GM18502 (cell line): Measurements from ENCODE around the gene PCCB.
"Not testable (repeated sequence)": the region's sequence is repeated elsewhere in the genome, so short reads cannot be mapped to it uniquely, and the experiment has no call there.

Experiments used
- ATAC-seq: cut with Tn5 transposase; IDR thresholded peaks from one replicate; pipeline ENCODE4 v1.9.1; 2021; ENCODE audit warnings: mild to moderate bottlenecking; ENCODE audit not compliant: unreplicated experiment, poor library complexity

PCCB gene

DNA sequence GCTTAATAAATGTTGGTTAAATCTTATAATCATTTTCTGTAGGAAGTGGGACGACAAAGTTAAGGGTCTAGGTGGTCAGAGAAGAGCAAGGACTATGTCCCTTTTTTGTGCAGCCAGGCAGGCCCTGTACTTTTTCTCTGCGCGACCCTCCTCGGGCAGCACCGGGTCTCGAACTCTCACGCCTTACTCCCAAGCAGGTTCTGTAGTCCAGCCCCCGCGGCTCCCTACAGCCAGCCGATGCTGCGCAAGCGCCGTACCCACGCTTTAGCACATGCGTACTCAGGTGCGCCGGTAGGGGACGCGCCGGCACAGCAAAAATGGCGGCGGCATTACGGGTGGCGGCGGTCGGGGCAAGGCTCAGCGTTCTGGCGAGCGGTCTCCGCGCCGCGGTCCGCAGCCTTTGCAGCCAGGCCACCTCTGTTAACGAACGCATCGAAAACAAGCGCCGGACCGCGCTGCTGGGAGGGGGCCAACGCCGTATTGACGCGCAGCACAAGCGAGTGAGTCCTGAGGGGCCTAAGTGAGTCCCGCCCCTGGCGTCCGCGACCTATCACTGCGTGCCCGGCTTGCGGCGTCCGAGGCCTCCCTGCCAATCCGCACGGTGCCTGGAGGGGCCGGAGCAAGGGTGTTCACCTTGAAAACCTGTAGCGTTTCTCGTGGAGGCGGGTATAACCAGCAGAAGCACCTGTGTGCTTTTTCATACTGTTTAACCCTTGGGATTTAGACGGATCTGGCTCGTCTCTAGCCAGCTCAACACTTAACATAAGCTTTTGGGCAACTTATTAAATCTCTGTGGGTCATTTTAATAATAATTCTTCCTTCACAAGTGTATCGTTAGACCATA is at the start of gene PCCB:
TSS of gene PCCB (plus strand) at position 282 of the 844 bp plus-strand sequence. CDS start at position 318, 36 bp downstream.
- peak; percentile 98 for ATAC-seq

DNA sequence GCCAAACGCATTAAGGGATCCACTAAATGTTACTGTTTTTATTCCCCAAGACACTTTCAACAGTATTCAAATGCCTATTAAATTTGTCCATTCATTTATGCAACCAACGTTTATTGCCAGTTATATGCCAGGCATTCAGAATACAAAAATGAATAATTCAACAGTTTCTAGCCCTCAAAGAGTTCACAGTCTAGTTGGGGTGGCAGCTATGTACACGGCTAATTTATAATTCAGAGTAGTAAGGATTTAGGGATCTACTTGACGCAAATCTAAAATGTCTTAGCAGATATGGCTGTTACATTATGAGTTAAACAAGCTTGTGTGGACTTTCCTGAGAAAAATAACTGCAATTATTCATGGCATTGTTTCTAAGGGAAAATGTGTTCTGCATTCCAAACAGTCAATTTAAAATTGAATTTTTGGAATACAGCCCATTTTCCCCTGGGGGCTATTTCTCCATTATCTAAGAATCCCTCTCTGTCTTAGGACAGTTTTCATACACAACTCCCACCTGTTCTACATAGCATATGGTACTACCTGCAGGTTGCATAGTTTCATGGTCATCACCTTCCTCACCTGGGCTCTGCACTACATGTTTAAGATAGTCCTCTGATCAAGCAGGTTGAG is 42.5 kb upstream of the PCCB start:
- no peak for ATAC-seq

DNA sequence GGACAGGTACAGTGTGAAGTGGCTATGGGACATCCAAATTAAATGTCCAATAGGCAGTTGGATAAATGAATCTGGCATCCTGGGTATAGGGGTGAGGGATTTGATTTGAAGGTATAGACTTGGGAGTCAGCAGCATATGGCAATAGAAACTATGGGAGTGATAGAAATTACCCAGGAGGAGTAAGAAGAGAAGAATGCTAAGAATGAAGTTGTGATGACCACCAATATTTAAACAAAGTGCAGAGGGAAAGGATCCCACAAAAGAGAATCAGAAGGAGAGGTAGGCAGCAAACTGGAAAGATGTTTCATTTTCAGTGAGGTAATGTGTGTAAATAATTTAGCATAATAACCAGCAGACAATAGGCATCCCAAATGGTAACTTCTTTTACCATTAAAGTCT is 40.2 kb upstream of the PCCB start:
- no peak for ATAC-seq

DNA sequence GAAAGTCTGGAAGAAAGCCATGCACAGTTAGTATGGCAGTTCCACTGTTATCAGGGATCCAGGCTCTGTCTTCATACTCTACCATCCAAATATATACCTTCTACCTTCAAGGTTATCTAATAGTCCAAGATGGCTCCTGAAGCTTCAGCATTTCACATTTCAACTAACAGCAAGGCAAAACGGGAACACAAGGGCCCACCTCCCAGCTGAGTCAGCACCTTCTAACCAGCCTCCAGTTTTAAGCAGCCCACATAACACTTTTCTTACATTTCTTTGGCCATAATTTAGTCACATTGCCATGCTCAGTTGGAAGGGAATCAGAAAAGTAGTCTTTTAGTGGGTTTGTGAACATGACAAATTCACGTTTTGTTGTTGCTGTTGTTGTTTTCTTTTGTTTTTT is 38.6 kb upstream of the PCCB start:
- no peak for ATAC-seq

DNA sequence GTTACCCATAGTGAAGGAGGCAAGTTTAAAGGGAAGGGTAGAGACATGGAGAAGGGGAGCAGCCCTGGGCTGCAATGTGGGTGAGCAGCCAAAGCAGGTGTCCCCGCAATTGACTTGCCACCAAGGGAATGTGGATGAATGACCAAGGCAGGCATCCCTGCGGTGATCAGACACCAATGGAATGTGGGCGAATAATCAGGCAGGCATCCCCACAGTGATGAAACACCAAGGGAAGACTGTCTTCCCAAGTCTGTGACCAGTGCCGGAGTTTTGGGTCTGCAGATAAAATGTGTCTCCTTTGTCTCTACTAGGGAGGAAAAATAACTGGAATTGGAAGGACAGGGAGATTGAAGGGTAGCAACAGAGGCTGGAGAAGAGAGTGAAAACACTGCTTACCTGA is 27.4 kb upstream of the PCCB start:
- ATAC-seq: not testable (repeated sequence)

DNA sequence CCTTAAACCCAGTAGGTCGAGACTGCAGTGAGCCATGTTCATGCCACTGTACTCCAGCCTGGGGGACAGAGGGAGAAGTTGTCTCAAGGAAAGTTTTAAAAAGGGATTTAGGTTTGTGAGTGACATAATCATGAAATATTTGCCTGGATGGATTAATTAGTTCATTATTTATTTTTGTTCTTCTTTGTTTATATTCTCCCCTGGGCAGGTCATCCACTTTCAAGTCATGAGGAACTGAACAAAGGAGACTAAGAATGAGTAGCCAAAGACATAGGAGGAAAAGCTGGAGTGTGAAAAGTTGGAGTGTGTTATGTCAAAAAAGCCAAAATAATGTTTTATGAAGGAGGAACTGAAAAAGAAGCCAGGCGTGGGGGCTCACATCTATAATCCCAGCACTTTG is 17.7 kb upstream of the PCCB start:
- no peak for ATAC-seq

DNA sequence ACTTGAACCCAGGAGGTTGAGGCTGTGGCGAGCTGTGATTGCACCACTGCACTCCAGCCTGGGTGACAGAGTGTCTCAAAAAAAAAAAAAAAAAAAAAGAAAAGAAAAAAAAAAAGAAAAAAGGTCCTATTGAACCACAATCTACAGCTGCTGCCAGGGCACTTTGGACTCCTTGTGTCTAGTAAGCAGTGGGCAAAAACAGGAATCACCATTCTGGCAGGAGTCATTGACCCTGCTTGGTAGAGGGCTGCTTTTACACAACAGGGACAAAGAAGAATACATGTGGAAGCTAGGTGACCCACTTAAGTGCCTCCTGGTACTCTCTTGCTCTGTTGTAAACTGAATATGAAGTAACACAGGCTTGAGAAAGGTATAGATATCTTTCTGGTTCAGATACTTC is 14.6 kb upstream of the PCCB start:
- ATAC-seq: no peak

DNA sequence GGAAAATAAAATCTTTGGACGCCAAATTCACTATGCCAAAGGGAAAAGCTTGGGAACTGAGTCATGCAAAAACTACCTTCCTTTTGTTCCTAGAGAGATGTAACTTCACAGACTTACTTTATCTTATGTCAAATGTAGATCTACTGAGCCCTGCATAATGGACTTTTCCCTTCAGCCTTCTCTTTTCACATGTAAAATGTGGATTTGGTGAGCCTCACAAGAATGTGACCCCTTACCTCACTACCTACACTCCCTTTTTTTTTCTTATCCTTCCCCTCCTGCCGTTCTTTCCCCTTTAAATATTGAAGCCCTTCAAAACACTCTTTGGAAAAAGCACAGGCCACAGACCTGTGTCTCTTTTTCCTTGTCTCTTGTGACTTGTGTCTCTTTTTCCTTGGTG is 14.0 kb upstream of the PCCB start:
- ATAC-seq: no peak

DNA sequence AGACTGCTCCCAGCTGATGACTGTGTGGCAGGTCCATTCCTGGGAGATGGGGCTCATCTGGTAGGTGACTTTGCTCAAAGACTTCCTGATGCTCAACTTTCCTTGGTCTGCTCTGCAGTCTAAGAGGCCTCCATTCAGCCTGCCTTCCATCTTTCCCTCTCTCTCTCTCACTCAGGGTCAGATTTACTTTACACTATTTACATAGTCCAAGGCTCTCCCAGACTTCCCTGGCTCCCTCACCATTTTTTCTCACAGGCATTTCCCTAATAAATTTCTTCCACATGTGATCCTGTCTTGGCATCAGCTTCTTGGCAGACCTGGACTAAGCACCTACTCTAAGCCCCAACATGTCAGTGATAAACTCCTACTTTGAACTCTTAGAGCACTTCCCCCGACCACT is 13.0 kb upstream of the PCCB start:
- no peak for ATAC-seq

DNA sequence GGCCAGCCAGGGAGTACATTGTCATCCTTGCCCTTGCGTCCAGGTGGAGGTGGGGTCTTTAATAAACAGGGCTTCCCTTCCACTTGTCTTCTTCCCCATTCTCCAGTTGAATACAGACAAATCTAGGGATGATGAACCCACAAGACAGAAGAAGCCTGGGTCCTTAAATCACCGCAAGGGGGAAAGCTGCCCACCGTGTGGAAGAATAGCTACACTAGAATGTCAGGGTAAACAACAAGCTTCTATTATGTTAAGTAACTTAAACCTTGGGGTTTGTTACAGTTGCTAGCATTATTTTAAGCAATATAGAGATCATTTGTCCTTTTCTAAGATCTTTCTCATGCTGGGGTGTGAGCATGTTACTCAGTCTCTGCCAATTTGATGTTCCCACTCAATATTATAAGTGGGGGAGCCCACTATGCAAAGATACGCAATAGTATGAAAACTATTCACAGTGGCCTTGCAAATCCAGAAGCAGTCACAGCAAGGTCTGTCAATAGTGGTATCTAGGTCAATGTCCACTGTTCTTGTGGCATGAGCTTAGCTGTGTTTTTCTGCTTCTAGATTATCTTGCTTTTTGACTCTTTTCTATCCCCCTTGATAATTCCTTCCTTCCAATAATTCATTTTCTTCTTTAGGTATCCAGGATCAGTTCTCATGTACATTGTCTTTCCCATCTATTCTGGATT is 12.0 kb upstream of the PCCB start:
- no peak for ATAC-seq

DNA sequence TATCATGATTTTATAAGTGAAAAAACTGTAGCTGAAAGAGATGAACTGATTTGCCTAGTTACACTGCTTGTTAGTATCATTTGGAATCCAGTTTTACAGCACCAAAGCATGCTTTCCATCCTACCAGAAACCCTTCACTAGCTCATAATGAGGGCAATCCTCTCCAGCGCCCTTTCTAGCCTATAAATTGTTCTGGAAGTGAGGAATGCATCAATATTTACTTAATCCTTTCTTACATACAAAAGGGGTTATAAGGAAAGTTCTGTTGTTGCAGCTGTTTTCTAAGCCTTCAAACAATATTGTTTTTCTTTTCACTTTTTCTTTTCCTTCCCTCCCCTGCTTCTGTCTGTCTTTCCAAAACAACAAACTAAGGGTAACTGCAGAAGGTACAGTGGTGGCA is 11.0 kb upstream of the PCCB start:
- no peak for ATAC-seq

DNA sequence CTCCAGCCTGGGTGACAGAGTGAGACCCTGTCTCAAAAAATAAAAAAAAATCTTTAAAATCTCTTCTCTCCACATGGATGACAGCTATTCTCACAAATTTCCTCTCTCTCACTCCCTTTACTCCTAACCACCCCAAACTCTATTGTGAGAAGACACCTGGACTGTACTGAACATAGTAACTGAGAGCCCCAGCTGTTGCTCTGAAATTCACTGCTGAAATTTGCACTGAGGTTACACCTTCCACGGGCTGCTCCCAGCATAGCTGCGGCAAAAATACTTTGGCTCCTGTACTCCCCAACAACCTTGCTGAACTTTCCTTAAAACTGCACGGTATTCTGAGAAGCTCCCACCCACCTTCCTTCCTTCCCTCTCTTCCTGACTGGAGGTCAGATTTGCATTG is 4.4 kb upstream of the PCCB start:
- ATAC-seq: no peak

DNA sequence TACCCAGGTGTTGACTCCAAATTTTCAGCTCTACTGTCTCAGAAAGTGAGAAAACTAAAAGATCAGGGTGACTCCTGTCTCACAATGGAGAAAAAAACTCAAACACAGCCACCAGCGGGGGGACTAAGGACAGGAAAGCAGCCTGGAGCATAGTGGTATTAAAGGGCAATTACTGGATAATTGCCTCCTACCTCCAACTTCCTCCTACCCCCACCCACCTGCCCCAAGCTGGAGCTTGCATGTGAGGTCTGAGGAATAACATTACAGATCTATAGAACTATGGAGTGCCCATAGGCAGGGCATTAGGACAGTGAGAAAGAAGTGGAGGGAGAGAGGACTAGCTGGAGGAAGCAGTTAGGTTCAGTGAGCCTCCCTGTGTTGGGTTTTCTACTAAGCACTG is 2.7 kb upstream of the PCCB start:
- no peak for ATAC-seq

DNA sequence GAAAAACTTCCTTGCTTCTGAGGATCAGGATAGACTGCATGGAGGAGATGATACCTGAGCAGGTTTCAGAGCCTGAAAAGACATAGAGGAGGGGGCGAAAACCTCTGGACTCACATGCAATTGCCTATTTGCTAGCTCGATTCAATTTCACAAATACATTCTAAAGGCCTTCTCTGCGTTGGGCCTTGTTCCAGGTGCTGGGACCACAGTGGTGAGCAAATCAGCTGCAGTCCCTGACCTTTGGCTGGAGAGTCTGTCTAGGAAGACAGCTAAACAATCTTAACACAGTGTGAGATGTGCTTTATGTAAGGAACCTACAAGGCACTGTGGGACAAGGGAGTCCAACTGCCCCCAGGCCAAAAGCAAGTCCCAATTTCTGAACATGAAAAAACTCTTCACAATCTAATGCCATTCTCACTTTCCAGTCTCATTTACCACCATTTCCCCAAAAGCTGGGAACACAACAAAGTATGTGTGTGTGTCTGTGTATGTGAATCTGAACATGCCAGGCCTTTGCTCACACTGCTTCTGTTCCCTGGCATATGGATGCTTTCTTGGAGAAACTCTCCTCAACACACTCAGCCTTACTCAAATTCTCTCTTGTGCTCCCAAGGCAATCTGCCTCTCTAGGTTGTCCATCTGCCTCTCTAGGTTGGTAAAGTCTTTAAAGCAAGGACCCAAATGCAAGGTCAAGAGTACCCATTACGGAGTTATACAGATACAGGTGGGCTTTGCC is 2.1 kb upstream of the PCCB start:
- ATAC-seq: no peak

DNA sequence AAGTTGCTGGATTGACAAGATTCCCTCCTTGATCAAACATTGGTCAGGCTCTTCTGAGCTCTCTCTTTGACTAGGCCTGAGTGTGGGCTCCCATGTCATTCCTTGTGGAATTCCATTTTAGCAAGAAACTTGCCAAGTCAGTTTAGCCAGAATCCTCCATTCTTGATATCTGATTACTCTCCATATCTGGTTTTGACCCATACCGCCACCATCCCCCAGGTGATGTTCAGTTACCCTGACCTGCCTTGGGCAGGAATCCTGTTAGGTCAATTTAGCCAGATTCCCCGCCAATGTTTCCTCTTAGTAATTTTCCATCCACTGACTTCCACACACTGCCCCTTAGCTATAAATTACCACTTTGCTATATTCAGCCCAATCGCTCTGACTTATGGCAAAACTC is 1.0 kb upstream of the PCCB start:
- ATAC-seq: no peak

DNA sequence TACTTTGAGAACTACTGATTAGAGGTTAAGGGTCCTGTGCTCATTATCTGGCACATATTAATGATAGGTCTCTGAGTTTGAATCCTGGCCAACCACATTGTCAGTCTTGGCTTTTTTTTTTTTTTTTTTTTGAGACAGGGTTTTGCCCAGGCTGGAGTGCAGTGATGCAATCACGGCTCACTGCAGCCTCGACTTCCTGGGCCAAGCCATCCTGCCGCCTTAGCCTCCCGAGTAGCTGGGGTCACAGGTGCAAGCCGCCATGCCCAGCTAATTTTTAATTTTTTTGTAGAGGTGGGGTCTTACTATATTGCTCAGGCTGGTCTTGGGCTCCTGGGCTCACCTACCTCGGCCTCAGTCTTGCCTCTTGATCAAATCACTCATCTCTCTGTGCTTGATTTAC is 547 bp upstream of the PCCB start:
- no peak for ATAC-seq

DNA sequence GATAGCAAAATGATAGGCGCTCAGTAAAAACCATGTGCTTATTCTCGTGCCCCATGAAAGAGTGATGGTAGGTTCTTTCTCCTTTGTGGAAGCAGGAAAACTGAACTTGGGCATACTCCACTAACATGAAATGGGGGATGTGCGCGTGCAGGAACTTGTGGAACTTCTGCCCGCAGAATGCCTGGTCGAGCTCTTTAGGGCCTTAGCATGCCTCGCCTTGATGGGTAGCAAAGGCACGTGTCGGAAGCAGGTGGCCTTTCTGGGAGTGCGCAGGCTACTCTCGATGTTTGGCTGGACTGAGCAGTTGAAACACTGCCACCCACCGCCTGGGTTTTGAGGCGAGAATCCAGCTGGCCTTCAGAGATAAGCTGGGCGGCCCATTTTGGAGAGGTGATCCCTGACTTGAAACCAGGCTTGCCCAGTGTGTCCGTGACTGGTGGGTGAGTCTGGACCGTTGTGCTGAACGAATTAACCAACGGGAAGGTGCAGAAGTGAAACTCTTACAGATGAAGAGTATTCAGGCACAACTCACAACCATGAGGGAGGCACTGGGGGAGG is 842 bp downstream of the PCCB start:
- peak; percentile 8 for ATAC-seq

DNA sequence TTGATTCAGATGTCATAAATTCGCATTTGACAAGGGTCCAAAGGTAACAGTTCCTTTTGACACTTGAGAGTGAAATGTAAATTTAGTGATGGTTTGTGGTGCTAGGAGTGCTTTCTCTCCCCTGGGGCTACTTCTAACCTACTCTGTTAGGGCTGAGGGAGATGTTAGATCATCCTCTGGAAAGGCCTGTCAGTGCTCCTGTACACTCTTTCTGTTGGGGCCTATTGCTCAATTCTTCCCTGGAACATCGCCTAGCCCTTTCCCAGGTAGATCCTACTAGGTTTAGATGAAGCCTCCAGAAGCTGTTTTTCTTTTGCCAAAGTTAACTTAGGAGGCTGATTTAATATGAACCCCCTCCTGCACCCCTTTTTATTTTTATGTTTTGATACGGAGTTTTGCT is 1.4 kb downstream of the PCCB start:
- ATAC-seq: no peak

DNA sequence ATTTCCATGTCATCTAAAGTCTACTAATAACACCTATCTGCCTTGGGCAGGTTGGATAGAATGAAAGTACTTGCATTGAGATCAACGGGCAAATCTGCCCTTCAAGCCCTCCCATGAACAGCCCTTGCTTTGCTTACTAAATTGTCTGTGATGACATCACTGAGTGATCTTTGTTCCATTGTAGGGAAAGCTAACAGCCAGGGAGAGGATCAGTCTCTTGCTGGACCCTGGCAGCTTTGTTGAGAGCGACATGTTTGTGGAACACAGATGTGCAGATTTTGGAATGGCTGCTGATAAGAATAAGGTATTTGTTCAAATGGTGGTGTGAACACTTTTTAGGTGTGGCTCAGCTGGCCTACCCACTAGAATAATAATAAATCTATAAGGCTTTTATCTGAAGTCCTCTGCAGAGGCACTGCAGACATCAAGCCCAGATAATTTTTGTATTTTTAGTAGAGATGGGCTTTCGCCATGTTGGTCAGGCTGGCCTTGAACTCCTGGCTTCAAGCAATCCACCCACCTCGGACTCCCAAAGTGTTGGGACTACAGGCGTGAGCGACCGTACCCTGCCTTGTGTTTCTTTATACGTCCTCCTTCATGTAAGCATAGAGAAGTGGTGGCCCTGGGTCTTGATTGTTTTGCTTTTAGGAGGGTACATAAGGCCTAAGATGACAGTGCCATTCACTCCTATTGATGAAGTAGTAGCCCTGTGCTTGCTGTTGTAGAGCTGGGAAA is 5.7 kb downstream of the PCCB start:
- ATAC-seq: no peak

DNA sequence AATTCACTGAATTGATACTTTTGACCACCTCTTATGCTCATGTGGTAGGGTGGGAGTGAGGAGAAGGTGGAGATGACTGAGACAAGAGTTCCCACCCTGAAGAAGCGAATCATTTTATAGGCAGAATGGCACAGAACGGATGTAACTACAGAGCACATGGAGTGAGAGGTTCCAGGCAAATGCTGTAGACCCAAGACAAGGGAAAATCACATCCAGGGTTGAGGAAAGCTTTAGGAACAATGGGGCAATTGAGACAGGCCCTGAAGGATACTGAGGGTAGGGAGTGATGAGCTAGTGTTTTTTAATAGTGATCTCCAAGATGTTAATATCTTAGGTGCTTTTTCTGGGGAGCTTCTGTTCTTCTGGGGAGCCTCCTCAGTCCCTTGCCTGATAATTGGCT is 8.1 kb downstream of the PCCB start:
- no peak for ATAC-seq
